ENCODE measurements around the gene DLG5.

DLG5 gene

DNA sequence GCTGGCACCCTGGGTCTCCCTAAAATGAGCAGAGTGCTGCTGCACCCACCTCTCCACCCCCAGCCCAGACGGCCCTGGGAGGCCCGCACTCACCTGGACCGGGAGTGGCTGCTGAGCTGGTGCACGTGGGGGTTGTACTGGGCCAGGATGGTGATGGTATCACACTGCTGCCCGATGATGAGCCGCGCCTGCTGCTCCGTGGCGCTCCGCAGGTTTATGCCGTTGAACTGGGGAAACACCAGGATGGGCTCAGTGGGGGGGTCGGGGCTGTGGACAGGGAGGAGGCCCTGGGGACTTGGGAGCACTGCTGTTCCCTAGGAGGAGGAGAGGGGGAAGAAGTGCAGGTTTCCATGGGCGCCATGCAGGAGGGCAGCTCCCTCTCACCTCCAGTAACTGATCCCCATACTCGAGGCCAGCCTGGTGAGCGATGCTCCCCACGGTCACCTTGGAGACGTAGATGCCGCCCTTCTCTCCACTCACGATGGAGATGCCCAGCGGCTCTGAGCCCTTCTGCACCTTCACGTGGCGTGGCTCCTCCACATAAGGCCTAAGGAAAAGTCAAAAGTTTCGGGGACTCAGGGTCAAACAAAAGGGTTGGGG, 114.6 kb downstream of the DLG5 start:
- no peaks in the 10 kb centered on the region for H4K20me1 ChIP-seq (ENCODE audit: insufficient read depth, low read length, poor library complexity, severe bottlenecking)
- peaks cover 71% of the 10 kb centered on the region; the same call in 1 of the 2 replicates for H3K36me3 ChIP-seq (ENCODE audit: insufficient read depth, low read length)
- H3K4me1 ChIP-seq (ENCODE audit: insufficient read depth, low read length, poor library complexity, severe bottlenecking): no peaks in the 10 kb centered on the region
- no peak overlapping the region for H3K4me2 ChIP-seq (ENCODE audit: low read depth, low read length, poor library complexity, severe bottlenecking)
- H3K9me2 ChIP-seq (replicated peaks; ENCODE audit: low read depth, low read length): no peaks in the 10 kb centered on the region
- H3K9ac ChIP-seq (ENCODE audit: low read depth, low read length, poor library complexity, severe bottlenecking): no peak overlapping the region
- no peak overlapping the region for H3K4me3 ChIP-seq (ENCODE audit: low read length, poor library complexity, severe bottlenecking)
- no peaks in the 10 kb centered on the region for H3K79me2 ChIP-seq (ENCODE audit: insufficient read depth, low read length)
- no peaks in the 10 kb centered on the region for H3F3A ChIP-seq (ENCODE audit: low read depth)
- no peak overlapping the region for H2AFZ ChIP-seq (ENCODE audit: low read length)
- no peak for TF ChIP-seq CTCF (conservative IDR thresholded peaks at IDR 0.05; ENCODE audit: low read length)
- no peak for TF ChIP-seq EZH2phosphoT487 (IDR thresholded peaks at IDR 0.05; ENCODE audit: borderline replicate concordance)
- no peaks in the 10 kb centered on the region for H3K27me3 ChIP-seq (ENCODE audit: insufficient read depth, low read length, poor library complexity, severe bottlenecking)
- no peaks in the 10 kb centered on the region for H3K9me3 ChIP-seq (ENCODE audit: insufficient read depth, low read depth, low read length)

DNA sequence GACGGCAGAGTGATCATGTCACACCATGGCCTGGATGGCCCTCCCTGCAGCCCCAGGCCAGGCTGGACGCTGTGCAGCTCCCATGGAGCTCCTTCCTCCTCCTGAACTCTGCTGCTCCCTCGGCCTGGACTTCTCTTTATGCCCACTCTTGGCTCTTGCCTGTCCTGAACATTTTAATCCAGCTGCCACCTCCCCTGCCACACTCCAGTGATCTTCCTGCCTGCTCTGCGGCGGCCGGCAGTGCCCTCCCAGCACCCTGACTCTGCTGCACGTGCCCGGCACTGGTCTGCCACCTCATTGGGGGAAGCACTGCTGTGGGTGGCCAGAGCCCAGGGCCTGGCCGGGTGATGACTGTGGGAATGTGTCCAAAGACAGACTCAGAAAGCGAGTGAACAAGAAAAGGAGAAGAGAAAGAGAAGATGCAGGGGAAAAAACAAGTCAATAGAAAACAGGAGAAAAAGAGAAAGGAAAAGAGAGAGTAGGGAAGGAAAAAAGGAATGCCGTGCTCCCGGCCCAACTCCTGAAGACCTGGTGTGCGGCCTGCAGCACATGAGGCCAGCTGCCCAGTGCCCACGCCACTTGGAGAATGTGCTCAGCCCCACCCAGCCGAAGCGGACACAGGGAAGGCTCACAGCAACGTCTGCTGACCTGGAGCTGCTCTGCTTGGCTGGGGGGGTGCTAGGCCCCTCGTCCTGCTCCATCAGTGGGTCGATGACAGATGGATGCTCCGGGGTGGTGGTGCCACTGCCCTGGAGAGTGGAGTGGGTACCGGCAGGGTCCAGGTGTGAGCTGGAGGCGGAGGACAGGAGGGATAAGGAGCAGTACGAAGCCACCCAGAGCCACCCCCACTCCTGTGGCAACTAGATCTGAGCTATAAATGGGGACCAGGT, 115.9 kb downstream of the DLG5 start:
- Histone ChIP-seq H3F3A (ENCODE audit: low read depth) (no peaks in the 10 kb centered on the region), H3K79me2 (ENCODE audit: insufficient read depth, low read length) (no peaks in the 10 kb centered on the region), H3K9ac (ENCODE audit: low read depth, low read length, poor library complexity, severe bottlenecking) (no peak overlapping the region), H3K9me3 (ENCODE audit: insufficient read depth, low read depth, low read length) (no peaks in the 10 kb centered on the region), H2AFZ (ENCODE audit: low read length) (no peak overlapping the region), H3K4me1 (ENCODE audit: insufficient read depth, low read length, poor library complexity, severe bottlenecking) (no peaks in the 10 kb centered on the region), H3K4me3 (ENCODE audit: low read length, poor library complexity, severe bottlenecking) (no peak overlapping the region), H3K9me2 (replicated peaks; ENCODE audit: low read depth, low read length) (no peaks in the 10 kb centered on the region), H3K27me3 (ENCODE audit: insufficient read depth, low read length, poor library complexity, severe bottlenecking) (no peaks in the 10 kb centered on the region), H3K4me2 (ENCODE audit: low read depth, low read length, poor library complexity, severe bottlenecking) (no peak overlapping the region), H4K20me1 (ENCODE audit: insufficient read depth, low read length, poor library complexity, severe bottlenecking) (no peaks in the 10 kb centered on the region), H3K36me3 (ENCODE audit: insufficient read depth, low read length) (peaks cover 71% of the 10 kb centered on the region; the same call in 1 of the 2 replicates)
- TF ChIP-seq CTCF (conservative IDR thresholded peaks at IDR 0.05; ENCODE audit: low read length) (no peak), EZH2phosphoT487 (IDR thresholded peaks at IDR 0.05; ENCODE audit: borderline replicate concordance) (no peak)

DNA sequence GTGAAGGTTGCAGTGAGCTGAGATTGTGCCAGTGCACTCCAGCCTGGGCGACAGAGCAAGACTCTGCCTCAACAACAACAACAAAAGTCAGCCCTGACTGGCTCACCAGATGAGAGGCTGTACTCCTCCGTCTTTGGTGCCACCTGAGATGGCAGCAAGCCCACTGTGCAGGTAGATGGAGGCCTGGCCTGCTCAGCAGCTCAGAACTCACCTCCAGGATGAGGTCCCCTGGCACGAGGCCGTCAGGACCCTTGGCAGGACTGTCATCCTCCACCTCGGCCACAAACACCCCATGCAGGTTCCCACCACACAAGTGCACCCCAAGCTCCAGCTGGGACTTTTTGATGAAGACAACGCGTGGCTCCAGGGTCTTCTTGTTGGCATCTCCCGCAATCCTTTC, 117.2 kb downstream of the DLG5 start:
- no peaks in the 10 kb centered on the region for H4K20me1 ChIP-seq (ENCODE audit: insufficient read depth, low read length, poor library complexity, severe bottlenecking)
- no peak overlapping the region for H3K4me3 ChIP-seq (ENCODE audit: low read length, poor library complexity, severe bottlenecking)
- H3K27me3 ChIP-seq (ENCODE audit: insufficient read depth, low read length, poor library complexity, severe bottlenecking): no peaks in the 10 kb centered on the region
- H3K4me1 ChIP-seq (ENCODE audit: insufficient read depth, low read length, poor library complexity, severe bottlenecking): no peaks in the 10 kb centered on the region
- TF ChIP-seq EZH2phosphoT487 (IDR thresholded peaks at IDR 0.05; ENCODE audit: borderline replicate concordance) (no peak), CTCF (conservative IDR thresholded peaks at IDR 0.05; ENCODE audit: low read length) (no peak)
- H3K36me3 ChIP-seq (ENCODE audit: insufficient read depth, low read length): peaks cover 75% of the 10 kb centered on the region; the same call in 1 of the 2 replicates
- no peak overlapping the region for H3K4me2 ChIP-seq (ENCODE audit: low read depth, low read length, poor library complexity, severe bottlenecking)
- H3K79me2 ChIP-seq (ENCODE audit: insufficient read depth, low read length): no peaks in the 10 kb centered on the region
- no peak overlapping the region for H3K9ac ChIP-seq (ENCODE audit: low read depth, low read length, poor library complexity, severe bottlenecking)
- H3F3A ChIP-seq (ENCODE audit: low read depth): no peaks in the 10 kb centered on the region
- H3K9me2 ChIP-seq (replicated peaks; ENCODE audit: low read depth, low read length): no peaks in the 10 kb centered on the region
- no peaks in the 10 kb centered on the region for H3K9me3 ChIP-seq (ENCODE audit: insufficient read depth, low read depth, low read length)
- no peak overlapping the region for H2AFZ ChIP-seq (ENCODE audit: low read length)

Measured in Loucy (cell line).